SK-N-SH treated with all-trans-retinoic acid at 6 μM for 48 hours (cell line): ENCODE measurements around the gene RPL36A.

Source experiments
- ATAC-seq: fragments of 200-7000 bp; cut with Tn5 transposase; 3 replicates; pipeline ENCODE4 v1.9.1; 2020; ENCODE audit warnings: mild to moderate bottlenecking, moderate library complexity
- BACH2 ChIP-seq: fragments of 250-450 bp; sonication (Bioruptor Pico); IDR thresholded peaks from 2 replicates; pipeline ENCODE4 v1.9.0; 2021; ENCODE audit warnings: mild to moderate bottlenecking, borderline replicate concordance
- CREB5 ChIP-seq: fragments of 250-450 bp; sonication (Bioruptor Pico); IDR thresholded peaks from 2 replicates; pipeline ENCODE4 v1.5.1; 2020; ENCODE audit warnings: low read depth, mild to moderate bottlenecking, moderate library complexity
- CSRNP3 ChIP-seq: fragments of 250-450 bp; sonication (Bioruptor Pico); IDR thresholded peaks from 2 replicates; pipeline ENCODE4 v1.5.1; 2021; ENCODE audit warnings: mild to moderate bottlenecking, moderate library complexity
- ESRRG ChIP-seq: fragments of 250-450 bp; sonication (Bioruptor Pico); IDR thresholded peaks from 2 replicates; pipeline ENCODE4 v1.6.1; 2021; ENCODE audit warnings: mild to moderate bottlenecking
- GLIS3 ChIP-seq: fragments of 250-450 bp; sonication (Bioruptor Pico); IDR thresholded peaks from 2 replicates; pipeline ENCODE4 v1.5.0; 2020; ENCODE audit warnings: mild to moderate bottlenecking, moderate library complexity
- ISL1 ChIP-seq: fragments of 250-450 bp; sonication (Bioruptor Pico); IDR thresholded peaks from 2 replicates; pipeline ENCODE4 v2.1.2; 2022; ENCODE audit warnings: mild to moderate bottlenecking, moderate library complexity
- OSR1 ChIP-seq: fragments of 250-450 bp; sonication (Bioruptor Pico); IDR thresholded peaks from 2 replicates; pipeline ENCODE4 v1.8.0; 2022; ENCODE audit warnings: moderate library complexity, mild to moderate bottlenecking, inconsistent platforms
- PATZ1 ChIP-seq: fragments of 250-450 bp; sonication (Bioruptor Pico); IDR thresholded peaks from 2 replicates; pipeline ENCODE4 v1.8.0; 2020; ENCODE audit warnings: mild to moderate bottlenecking, moderate library complexity, borderline replicate concordance
- POU6F1 ChIP-seq: fragments of 250-450 bp; sonication (Bioruptor Pico); IDR thresholded peaks from 2 replicates; pipeline ENCODE4 v1.8.0; 2021; ENCODE audit warnings: low read depth, mild to moderate bottlenecking, moderate library complexity, borderline replicate concordance
- PPARA ChIP-seq: fragments of 250-450 bp; sonication (Bioruptor Pico); IDR thresholded peaks from 2 replicates; pipeline ENCODE4 v1.5.0; 2020; ENCODE audit warnings: mild to moderate bottlenecking, borderline replicate concordance
- RARB ChIP-seq: fragments of 250-450 bp; sonication (Bioruptor Pico); IDR thresholded peaks from 2 replicates; pipeline ENCODE4 v1.8.0; 2021; ENCODE audit warnings: mild to moderate bottlenecking, moderate library complexity
- TCF4 ChIP-seq: fragments of 250-450 bp; sonication (Bioruptor Pico); IDR thresholded peaks from 2 replicates; pipeline ENCODE4 v1.8.0; 2021; ENCODE audit warnings: mild to moderate bottlenecking, moderate library complexity, borderline replicate concordance
- TOX ChIP-seq: fragments of 250-450 bp; sonication (Bioruptor Pico); IDR thresholded peaks from 2 replicates; pipeline ENCODE4 v1.8.0; 2021; ENCODE audit warnings: mild to moderate bottlenecking, moderate library complexity, borderline replicate concordance
- TSHZ2 ChIP-seq: fragments of 250-450 bp; sonication (Bioruptor Pico); IDR thresholded peaks from 2 replicates; pipeline ENCODE4 v1.5.0; 2020; ENCODE audit warnings: mild to moderate bottlenecking, moderate library complexity
- ZC3H10 ChIP-seq: fragments of 250-450 bp; sonication (Bioruptor Pico); IDR thresholded peaks from 2 replicates; pipeline ENCODE4 v1.5.1; 2021; ENCODE audit warnings: mild to moderate bottlenecking, moderate library complexity
- ZFP3 ChIP-seq: fragments of 250-450 bp; sonication (Bioruptor Pico); IDR thresholded peaks from 2 replicates; pipeline ENCODE4 v1.5.0; 2020; ENCODE audit warnings: mild to moderate bottlenecking, moderate library complexity
- ZFP30 ChIP-seq: fragments of 450-650 bp; formaldehyde crosslinking; IDR thresholded peaks from 2 replicates; pipeline ENCODE4 v1.5.0; 2022; ENCODE audit warnings: mild to moderate bottlenecking, moderate library complexity
- ZNF565 ChIP-seq: fragments of 450-650 bp; formaldehyde crosslinking; conservative IDR thresholded peaks from 2 replicates; pipeline ENCODE4 v1.5.0; 2020; ENCODE audit warnings: low read depth, mild to moderate bottlenecking, moderate library complexity
- ZNF70 ChIP-seq: fragments of 450-650 bp; formaldehyde crosslinking; IDR thresholded peaks from 2 replicates; pipeline ENCODE4 v1.5.0; 2020; ENCODE audit warnings: mild to moderate bottlenecking, moderate library complexity
- ZNF8 ChIP-seq: fragments of 450-650 bp; formaldehyde crosslinking; IDR thresholded peaks from 2 replicates; pipeline ENCODE4 v1.5.0; 2020; ENCODE audit warnings: mild to moderate bottlenecking, moderate library complexity

Gene RPL36A

GRCh38 chrX:101385795-101386541 is 4.8 kb upstream of the RPL36A start, which contains the start of gene BTK (continued):
- TF ChIP-seq PATZ1 (CRISPR knock-in tag) (no peak), TCF4 (no peak)

DNA sequence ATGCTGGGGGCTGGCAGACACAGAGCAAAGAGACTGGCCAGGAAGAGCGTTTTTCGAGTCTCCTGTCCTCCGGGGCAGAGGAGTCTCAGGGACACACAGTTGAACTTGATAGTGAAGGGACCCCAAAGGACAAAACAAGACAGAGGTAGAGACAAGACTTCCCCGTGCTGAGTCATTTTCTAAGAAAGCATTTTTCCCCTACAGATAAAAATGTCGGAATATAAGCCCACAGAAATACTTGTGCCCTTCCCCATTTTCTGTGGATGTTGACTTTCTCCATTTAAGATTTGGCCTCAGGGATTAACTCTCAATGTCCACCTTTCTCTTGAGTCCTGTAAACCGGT is 4.3 kb upstream of the RPL36A start:
- ATAC-seq, result no peak
- TF ChIP-seq ISL1 (CRISPR knock-in tag) (no peak), ZC3H10 (CRISPR knock-in tag) (no peak), RARB (CRISPR knock-in tag) (no peak), TCF4 (no peak), PPARA (CRISPR knock-in tag) (no peak), CREB5 (CRISPR knock-in tag) (no peak), POU6F1 (no peak), ZFP3 (CRISPR knock-in tag) (no peak), TOX (CRISPR knock-in tag) (no peak), ZNF8 (no peak), CSRNP3 (no peak), GLIS3 (CRISPR knock-in tag) (no peak), TSHZ2 (CRISPR knock-in tag) (no peak), ZNF70 (CRISPR knock-in tag) (no peak), ESRRG (CRISPR knock-in tag) (no peak), PATZ1 (CRISPR knock-in tag) (no peak), BACH2 (CRISPR knock-in tag) (no peak), OSR1 (CRISPR knock-in tag) (no peak), ZNF565 (CRISPR knock-in tag) (no peak), ZFP30 (CRISPR knock-in tag) (no peak)

- no peak for ATAC-seq
- no peak for TF ChIP-seq TCF4
- TF ChIP-seq ZNF565 (CRISPR knock-in tag), result no peak
- no peak for TF ChIP-seq POU6F1
- no peak for TF ChIP-seq OSR1 (CRISPR knock-in tag)
- no peak for TF ChIP-seq ZFP3 (CRISPR knock-in tag)
- TF ChIP-seq ISL1 (CRISPR knock-in tag), result no peak
- TF ChIP-seq ZNF70 (CRISPR knock-in tag), result no peak
- no peak for TF ChIP-seq PPARA (CRISPR knock-in tag)
- no peak for TF ChIP-seq TOX (CRISPR knock-in tag)
- TF ChIP-seq, all 23 proteins: peak for 0
Observed at GRCh38 chrX:101388604-101389003, 2.2 kb upstream of the RPL36A start.
